Muscle of leg (tissue), 11 donors: ENCODE measurements around the gene CPVL. TPM values are rescaled to one million over a fixed set of nuclear protein-coding genes. Genes with fewer than 3 reads are reported as not detected.

Experiments
- DNase-seq: peaks from one replicate; pipeline ENCODE4 v3.0.0; 2013
- H3K27ac ChIP-seq: one replicate; pipeline ENCODE4 v1.5.1; 2013; ENCODE audit warnings: mild to moderate bottlenecking, low read length, control low read depth
- H3K27me3 ChIP-seq: one replicate; pipeline ENCODE4 v1.6.1; 2013; ENCODE audit warnings: low read length; ENCODE audit not compliant: control insufficient read depth, insufficient read depth
- H3K36me3 ChIP-seq: one replicate; pipeline ENCODE4 v1.6.1; 2013; ENCODE audit warnings: low read length; ENCODE audit not compliant: control insufficient read depth, insufficient read depth
- H3K4me1 ChIP-seq: one replicate; pipeline ENCODE4 v1.6.1; 2013; ENCODE audit warnings: low read length; ENCODE audit not compliant: control insufficient read depth, insufficient read depth
- H3K4me3 ChIP-seq: one replicate; pipeline ENCODE4 v1.5.1; 2013; ENCODE audit warnings: low read length, control low read depth
- H3K9me3 ChIP-seq: replicated peaks from 2 replicates; pipeline ENCODE4 v1.6.1; 2013; ENCODE audit warnings: low read depth, low read length; ENCODE audit not compliant: control insufficient read depth
- WGBS: methylation state at CpG from one replicate; pipeline ENCODE4 v1.1.5; 2013; ENCODE audit warnings: missing lambda C conversion rate; ENCODE audit not compliant: insufficient coverage; 5-methylcytosine and 5-hydroxymethylcytosine counted together
- polyA plus RNA-seq, 8 donors: library from polyadenylated mRNA; unstranded; fragments of 120-200 nt; gene quantifications; one replicate each; pipeline versions ENCODE4 v1.2.1 to v1.2.3, GENCODE V29; 2013; ENCODE audit warnings: inconsistent platforms in 1 of 8, low replicate concordance in 1 of 8; ENCODE audit not compliant: insufficient read length in 8 of 8, insufficient read depth in 1 of 8
- total RNA-seq: library from RNA; stranded (reverse); fragments of 120-200 nt; gene quantifications from one replicate; pipeline ENCODE4 v1.2.4, GENCODE V29; 2013

Gene CPVL
- total and polyA plus RNA-seq, 9 donors = 16.8 to 45.4 (median 24.3) TPM

- Histone ChIP-seq H3K4me3 (no peak overlapping the region), H3K9me3 (no peaks in the 10 kb centered on the region), H3K4me1 (peaks cover 4% of the 10 kb centered on the region), H3K27ac (no peak overlapping the region), H3K36me3 (no peaks in the 10 kb centered on the region), H3K27me3 (no peaks in the 10 kb centered on the region)
- WGBS = no CpG with 5 or more reads among the region's 4 CpGs
- DNase-seq = peak; percentile 66
These were observed 67.8 kb downstream of the CPVL start for GRCh38 chr7:29078311-29079260.

- no CpG with 5 or more reads among the region's 4 CpGs for WGBS
- no peaks in the 10 kb centered on the region for H3K27me3 ChIP-seq
- H3K9me3 ChIP-seq = no peaks in the 10 kb centered on the region
- H3K4me3 ChIP-seq = no peak overlapping the region
- DNase-seq = no peak
- peak overlapping the region; percentile 62 for H3K27ac ChIP-seq
- peaks cover 4% of the 10 kb centered on the region for H3K4me1 ChIP-seq
- no peaks in the 10 kb centered on the region for H3K36me3 ChIP-seq
These were observed 68.5 kb downstream of the CPVL start for GRCh38 chr7:29077854-29078253.

- Histone ChIP-seq H3K9me3 (no peaks in the 10 kb centered on the region), H3K27ac (peak overlapping the region; percentile 62), H3K4me3 (no peak overlapping the region), H3K4me1 (peaks cover 4% of the 10 kb centered on the region), H3K27me3 (no peaks in the 10 kb centered on the region), H3K36me3 (no peaks in the 10 kb centered on the region)
- peak; percentile 74 for DNase-seq
These were observed 69.2 kb downstream of the CPVL start for GRCh38 chr7:29077176-29077575.

DNA sequence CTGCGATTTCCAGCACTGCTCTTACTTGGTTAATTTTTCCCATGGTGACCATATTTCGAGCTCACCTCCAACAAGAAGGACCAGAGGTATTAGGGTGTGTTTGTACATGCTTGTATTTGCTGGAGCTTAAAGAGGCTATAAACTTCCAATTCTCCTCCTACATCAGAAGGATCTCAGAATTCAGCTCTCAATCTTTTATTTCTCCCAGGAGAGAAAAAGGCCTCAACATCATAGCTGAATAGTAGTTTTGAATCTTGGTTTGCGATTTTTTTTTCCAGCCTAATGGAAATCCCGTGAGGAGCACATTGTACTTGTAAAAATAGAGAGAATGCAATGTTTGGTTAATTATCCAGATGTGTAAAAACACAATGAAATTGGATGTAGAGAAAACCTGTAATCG is 69.7 kb downstream of the CPVL start:
- H3K9me3 ChIP-seq = no peaks in the 10 kb centered on the region
- H3K36me3 ChIP-seq = no peaks in the 10 kb centered on the region
- no peak overlapping the region for H3K4me3 ChIP-seq
- DNase-seq = peak; percentile 82
- H3K4me1 ChIP-seq = peaks cover 4% of the 10 kb centered on the region
- H3K27ac ChIP-seq = peak overlapping the region; percentile 16
- WGBS = 8% methylated on average over 2 of the region's 5 CpGs
- no peaks in the 10 kb centered on the region for H3K27me3 ChIP-seq

- no peaks in the 10 kb centered on the region for H3K36me3 ChIP-seq
- WGBS = no CpG with 5 or more reads among the region's 1 CpG
These were observed 70.7 kb downstream of the CPVL start for GRCh38 chr7:29075606-29076005.

DNA sequence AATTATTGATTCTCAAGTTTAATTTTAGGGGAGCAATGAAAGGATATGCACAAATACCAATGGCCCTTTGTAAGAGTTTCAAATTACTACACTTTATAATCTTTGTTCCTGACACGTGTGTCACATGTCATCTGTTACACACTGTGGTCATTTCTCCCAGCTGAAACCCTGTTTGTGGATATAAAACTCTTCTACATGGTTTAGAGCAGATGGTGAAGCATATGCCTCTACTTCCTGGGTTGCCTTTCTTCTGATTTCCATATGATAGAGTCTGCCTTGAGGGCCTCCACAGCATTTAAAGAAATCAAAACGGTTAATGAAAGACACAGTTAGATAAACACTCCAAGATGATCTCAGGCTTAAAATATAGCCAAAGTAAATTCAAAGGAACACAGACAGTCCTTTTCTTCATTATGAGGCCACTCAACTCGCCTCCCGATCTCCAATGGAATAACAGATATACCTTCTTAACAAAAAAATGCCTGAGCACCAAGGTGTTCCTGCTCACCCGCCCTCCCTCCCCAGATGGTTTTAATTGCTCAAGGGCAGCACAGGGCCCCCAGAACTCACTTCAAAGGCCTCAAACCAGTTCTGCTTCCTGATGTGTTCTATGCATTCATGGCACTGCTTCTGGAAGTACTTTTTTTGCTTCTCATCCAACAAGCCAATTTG is 75.0 kb downstream of the CPVL start:
- H3K4me3 ChIP-seq = no peak overlapping the region
- WGBS = 40% methylated on average over 4 of the region's 5 CpGs
- no peaks in the 10 kb centered on the region for H3K4me1 ChIP-seq
- no peak overlapping the region for H3K27ac ChIP-seq
- H3K9me3 ChIP-seq = no peaks in the 10 kb centered on the region
- no peaks in the 10 kb centered on the region for H3K27me3 ChIP-seq
- no peaks in the 10 kb centered on the region for H3K36me3 ChIP-seq
- DNase-seq = no peak

More at GRCh38 chr7:29075606-29076005, 70.7 kb downstream of the CPVL start:
- Histone ChIP-seq H3K9me3 (no peaks in the 10 kb centered on the region), H3K27me3 (no peaks in the 10 kb centered on the region), H3K4me1 (peaks cover 4% of the 10 kb centered on the region), H3K4me3 (no peak overlapping the region), H3K27ac (no peak overlapping the region)
- no peak for DNase-seq

DNA sequence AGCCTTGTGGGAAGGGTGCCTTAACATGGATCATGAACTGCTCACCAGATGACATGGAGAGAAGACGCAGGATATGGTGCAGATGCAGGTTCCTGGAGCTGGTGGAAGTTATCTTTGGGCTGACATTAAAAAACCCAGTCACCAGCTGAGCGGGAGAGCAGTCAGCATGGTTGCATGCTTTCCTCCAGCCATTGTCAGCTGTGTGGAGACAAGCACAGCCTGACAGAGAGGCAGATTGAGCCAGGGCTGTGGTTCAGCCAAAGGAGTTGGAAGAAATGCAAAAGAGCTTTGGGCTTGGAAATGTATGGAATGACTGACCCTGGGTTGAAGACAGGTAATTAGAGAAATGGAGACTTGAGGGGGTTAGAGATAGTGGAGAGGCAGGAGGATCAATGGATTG is 79.7 kb downstream of the CPVL start:
- H3K9me3 ChIP-seq = no peaks in the 10 kb centered on the region
- WGBS = 84% methylated on average over 2 of the region's 2 CpGs
- H3K27ac ChIP-seq = no peak overlapping the region
- no peaks in the 10 kb centered on the region for H3K27me3 ChIP-seq
- no peaks in the 10 kb centered on the region for H3K4me1 ChIP-seq
- no peak for DNase-seq
- no peaks in the 10 kb centered on the region for H3K36me3 ChIP-seq
- no peak overlapping the region for H3K4me3 ChIP-seq

- Histone ChIP-seq H3K4me3 (no peak overlapping the region), H3K4me1 (no peaks in the 10 kb centered on the region), H3K9me3 (no peaks in the 10 kb centered on the region), H3K36me3 (no peaks in the 10 kb centered on the region), H3K27ac (no peak overlapping the region), H3K27me3 (no peaks in the 10 kb centered on the region)
- 44% methylated on average over 2 of the region's 5 CpGs for WGBS
- no peak for DNase-seq
These were observed 81.0 kb downstream of the CPVL start for GRCh38 chr7:29065181-29065857.

GRCh38 chr7:29063872-29064271 is 82.5 kb downstream of the CPVL start:
- H3K36me3 ChIP-seq = no peaks in the 10 kb centered on the region
- no peaks in the 10 kb centered on the region for H3K4me1 ChIP-seq
- H3K27me3 ChIP-seq = no peaks in the 10 kb centered on the region
- WGBS = no CpG with 5 or more reads among the region's 2 CpGs
- no peak overlapping the region for H3K27ac ChIP-seq
- no peak for DNase-seq
- no peaks in the 10 kb centered on the region for H3K9me3 ChIP-seq
- H3K4me3 ChIP-seq = no peak overlapping the region

GRCh38 chr7:29063236-29063635 is 83.1 kb downstream of the CPVL start:
- Histone ChIP-seq H3K4me3 (no peak overlapping the region), H3K4me1 (no peaks in the 10 kb centered on the region), H3K27me3 (no peaks in the 10 kb centered on the region), H3K36me3 (no peaks in the 10 kb centered on the region), H3K9me3 (no peaks in the 10 kb centered on the region), H3K27ac (no peak overlapping the region)
- peak; percentile 77 for DNase-seq
- WGBS = no CpG with 5 or more reads among the region's 3 CpGs
